ENCODE results near the gene SURF6.

GRCh38 chr9:133335924-133336811 lies at the start of gene SURF6:
- TF ChIP-seq POLR2A (IDR thresholded peaks at IDR 0.05), result peak; percentile 33 to 38
- TF ChIP-seq POLR2AphosphoS5 (IDR thresholded peaks at IDR 0.05), result peak; percentile 78
